ENCODE measurements around the gene MCAT. TPM values are rescaled to one million over a fixed set of nuclear protein-coding genes. Genes with fewer than 3 reads are reported as not detected.

Gene MCAT
- total RNA-seq, 4 donors from 2014 or later: 20.2 to 44.4 (median 31.9) TPM

- Histone ChIP-seq H3K27ac (no peak overlapping the region), H3K9me3 (no peaks in the 10 kb centered on the region), H3K4me3 (no peak overlapping the region), H3K36me3 (peaks cover 0 to 63% (median 0%) of the 10 kb centered on the region in 3 donors), H3K27me3 (no peaks in the 10 kb centered on the region), H3K4me1 (peaks cover 0 to 55% (median 7%) of the 10 kb centered on the region in 4 donors)
- no peak for DNase-seq (ENCODE audit: low spot score in 2 of 2)
- TF ChIP-seq CTCF (IDR thresholded peaks at IDR 0.05) (no peak), EP300 (IDR thresholded peaks at IDR 0.05) (no peak), POLR2A (IDR thresholded peaks at IDR 0.05) (no peak)
- WGBS, 2 donors: 92% methylated on average over 15 to 24 of the region's 24 CpGs
These were observed 19.4 kb upstream of the MCAT start for GRCh38 chr22:43162412-43163150.

- DNase-seq (ENCODE audit: low spot score in 2 of 2): no peak
- no peak for TF ChIP-seq EP300 (IDR thresholded peaks at IDR 0.05)
- Histone ChIP-seq H3K4me3 (no peak overlapping the region), H3K4me1 (peaks cover 0 to 70% (median 7%) of the 10 kb centered on the region in 4 donors), H3K9me3 (no peaks in the 10 kb centered on the region), H3K27me3 (no peaks in the 10 kb centered on the region), H3K27ac (peak overlapping the region in 1 of 4 donors; percentile 46), H3K36me3 (peaks cover 0 to 50% (median 0%) of the 10 kb centered on the region in 3 donors)
- 91 to 94% methylated on average over 8 of the region's 8 CpGs for WGBS, 2 donors
These were observed 17.4 kb upstream of the MCAT start for GRCh38 chr22:43160497-43161126.

GRCh38 chr22:43159484-43160178 lies 16.4 kb upstream of the MCAT start:
- H3K36me3 ChIP-seq: peaks cover 0 to 55% (median 0%) of the 10 kb centered on the region in 3 donors

GRCh38 chr22:43158778-43159483 lies 15.7 kb upstream of the MCAT start:
- no peak for DNase-seq (ENCODE audit: low spot score in 2 of 2)
- Histone ChIP-seq H3K4me1 (peaks cover 0 to 77% (median 11%) of the 10 kb centered on the region in 4 donors), H3K36me3 (peaks cover 0 to 55% (median 0%) of the 10 kb centered on the region in 3 donors), H3K27ac (no peak overlapping the region), H3K27me3 (no peaks in the 10 kb centered on the region), H3K9me3 (no peaks in the 10 kb centered on the region), H3K4me3 (no peak overlapping the region)
- 85 to 91% methylated on average over 19 of the region's 24 CpGs for WGBS, 2 donors
- TF ChIP-seq CTCF (IDR thresholded peaks at IDR 0.05): no peak
- no peak for TF ChIP-seq POLR2A (IDR thresholded peaks at IDR 0.05)
- no peak for TF ChIP-seq EP300 (IDR thresholded peaks at IDR 0.05)

More at GRCh38 chr22:43159484-43160178, 16.4 kb upstream of the MCAT start:
- no peaks in the 10 kb centered on the region for H3K27me3 ChIP-seq
- no peaks in the 10 kb centered on the region for H3K9me3 ChIP-seq
- WGBS, 2 donors: 63 to 66% methylated on average over 16 to 18 of the region's 18 CpGs
- H3K4me1 ChIP-seq: peaks cover 0 to 77% (median 7%) of the 10 kb centered on the region in 4 donors
- no peak for DNase-seq (ENCODE audit: low spot score in 2 of 2)
- TF ChIP-seq EP300 (IDR thresholded peaks at IDR 0.05) (no peak), CTCF (IDR thresholded peaks at IDR 0.05) (peak in 1 of 5 experiments; percentile 11), POLR2A (IDR thresholded peaks at IDR 0.05) (no peak)
- no peak overlapping the region for H3K4me3 ChIP-seq
- peak overlapping the region in 2 of 4 donors; percentile 32 to 46 for H3K27ac ChIP-seq

- TF ChIP-seq CTCF (IDR thresholded peaks at IDR 0.05): no peak
- no peak for TF ChIP-seq EP300 (IDR thresholded peaks at IDR 0.05)
- no peak for TF ChIP-seq POLR2A (IDR thresholded peaks at IDR 0.05)
- H3K27me3 ChIP-seq: no peaks in the 10 kb centered on the region
- 42 to 54% methylated on average over 9 of the region's 9 CpGs for WGBS, 2 donors
- H3K4me3 ChIP-seq: no peak overlapping the region
- no peak for DNase-seq (ENCODE audit: low spot score in 2 of 2)
- peaks cover 0 to 74% (median 8%) of the 10 kb centered on the region in 4 donors for H3K4me1 ChIP-seq
- no peaks in the 10 kb centered on the region for H3K9me3 ChIP-seq
- H3K27ac ChIP-seq: peak overlapping the region in 2 of 4 donors; percentile 3 to 29
- H3K36me3 ChIP-seq: peaks cover 0 to 47% (median 0%) of the 10 kb centered on the region in 3 donors
These were observed 14.8 kb upstream of the MCAT start for GRCh38 chr22:43157874-43158546.

Data from tibial nerve (tissue), 4 donors.